H1 (cell line): ENCODE data around the gene FYB2.

Experiments used
- KDM1A ChIP-seq: fragments of 200-600, 300-600 bp; sonication (generic); IDR thresholded peaks from 2 replicates; pipeline ENCODE4 v1.7.1; 2016; ENCODE audit warnings: mild to moderate bottlenecking, low read length, borderline replicate concordance
- KDM5A ChIP-seq: fragments of 200-600 bp; IDR thresholded peaks from 2 replicates; pipeline ENCODE4 v1.7.1; 2012; ENCODE audit warnings: mild to moderate bottlenecking, low read length, inconsistent platforms, mixed read lengths
- ZNF274 ChIP-seq: IDR thresholded peaks from 2 replicates; pipeline ENCODE4 v1.7.0; 2012; ENCODE audit warnings: low read length, borderline replicate concordance; ENCODE audit errors: extremely low read depth

DNA sequence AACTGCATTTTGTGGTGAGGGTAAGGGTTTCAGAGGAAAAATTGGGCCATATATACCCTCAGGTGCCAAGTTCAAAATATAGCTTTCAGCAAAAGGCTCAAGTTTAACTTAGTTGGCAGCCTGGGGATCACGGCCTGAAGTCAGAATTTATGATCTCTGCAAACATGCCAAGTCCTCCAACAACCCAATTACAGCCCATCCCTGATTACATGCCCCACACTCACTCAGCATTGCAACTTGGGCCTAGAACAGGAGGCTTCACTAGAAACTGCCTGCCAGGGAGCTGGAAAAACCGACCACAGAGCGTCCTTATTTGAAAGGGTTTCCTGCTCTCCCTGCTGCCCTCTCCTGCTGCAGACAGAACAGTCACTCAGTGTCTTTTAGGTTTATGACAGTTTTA, 12.4 kb downstream of the FYB2 start:
- TF ChIP-seq ZNF274 (no peak), KDM5A (no peak), KDM1A (no peak)
